SK-N-SH (cell line): ENCODE results near the gene TUFM.

ENCODE experiments used
- ELF1 ChIP-seq: IDR thresholded peaks from 2 replicates; pipeline ENCODE4 v1.4.0; 2012
- EP300 ChIP-seq, 2 experiments: IDR thresholded peaks; 2 replicates each; pipeline versions ENCODE4 v1.4.0 to v1.6.1; 2012; ENCODE audit warnings: borderline replicate concordance in 1 of 2, low read depth in 1 of 2, low read length in 1 of 2
- MXI1 ChIP-seq: IDR thresholded peaks from 2 replicates; pipeline ENCODE4 v1.6.1; 2012; ENCODE audit warnings: mild to moderate bottlenecking, low read depth, low read length, improper control_type of control experiment
- NRF1 ChIP-seq: IDR thresholded peaks from 2 replicates; pipeline ENCODE4 v1.6.1; 2012; ENCODE audit warnings: low read depth, mild to moderate bottlenecking, low read length
- POLR2AphosphoS5 ChIP-seq: IDR thresholded peaks from 2 replicates; pipeline ENCODE4 v1.6.1; 2012; ENCODE audit warnings: low read depth, low read length
- REST ChIP-seq: IDR thresholded peaks from 2 replicates; pipeline ENCODE4 v1.6.1; 2012; ENCODE audit warnings: mild to moderate bottlenecking, low read depth, low read length, moderate library complexity
- RXRA ChIP-seq: IDR thresholded peaks from 2 replicates; pipeline ENCODE4 v1.4.0; 2012; ENCODE audit warnings: low read depth, mild to moderate bottlenecking, borderline replicate concordance
- TAF1 ChIP-seq: IDR thresholded peaks from 2 replicates; pipeline ENCODE4 v1.6.1; 2012; ENCODE audit warnings: low read depth, mild to moderate bottlenecking, low read length, moderate library complexity, borderline replicate concordance
- TCF12 ChIP-seq: IDR thresholded peaks from 2 replicates; pipeline ENCODE4 v1.4.0; 2012
- TEAD4 ChIP-seq: IDR thresholded peaks from 2 replicates; pipeline ENCODE4 v1.4.0; 2012; ENCODE audit warnings: mild to moderate bottlenecking, borderline replicate concordance; ENCODE audit not compliant: insufficient read depth
- TF ChIP-seq, protein P1 (sequence below): fragments of 200-600 bp; sonication (generic); IDR thresholded peaks from 2 replicates; pipeline ENCODE4 v1.6.1; 2017; ENCODE audit warnings: antibody characterized with exemption, mild to moderate bottlenecking, moderate library complexity
- TF ChIP-seq, protein P2 (sequence below): fragments of 150-350 bp; IDR thresholded peaks from 2 replicates; pipeline ENCODE4 v1.6.1; 2017; ENCODE audit warnings: antibody characterized with exemption, low read length, low read depth, borderline replicate concordance

DNA sequence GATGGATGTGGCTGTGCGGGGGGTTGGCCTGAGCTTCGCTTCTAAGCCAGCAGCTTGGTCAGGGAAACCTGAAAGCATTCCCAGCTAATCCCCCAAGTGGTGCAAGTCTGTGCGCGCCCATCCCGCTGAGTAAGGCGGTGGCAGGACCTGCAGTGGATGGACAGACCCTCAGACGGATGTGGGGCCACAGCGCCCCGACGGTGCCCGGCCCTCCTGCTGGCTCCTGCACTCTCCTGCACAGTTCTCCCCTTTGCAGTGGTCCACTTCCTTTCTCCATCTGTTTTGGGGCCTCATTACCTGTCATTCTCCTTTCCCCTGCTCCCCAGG lies 34.4 kb upstream of the TUFM start:
- TF ChIP-seq, protein P1, sequence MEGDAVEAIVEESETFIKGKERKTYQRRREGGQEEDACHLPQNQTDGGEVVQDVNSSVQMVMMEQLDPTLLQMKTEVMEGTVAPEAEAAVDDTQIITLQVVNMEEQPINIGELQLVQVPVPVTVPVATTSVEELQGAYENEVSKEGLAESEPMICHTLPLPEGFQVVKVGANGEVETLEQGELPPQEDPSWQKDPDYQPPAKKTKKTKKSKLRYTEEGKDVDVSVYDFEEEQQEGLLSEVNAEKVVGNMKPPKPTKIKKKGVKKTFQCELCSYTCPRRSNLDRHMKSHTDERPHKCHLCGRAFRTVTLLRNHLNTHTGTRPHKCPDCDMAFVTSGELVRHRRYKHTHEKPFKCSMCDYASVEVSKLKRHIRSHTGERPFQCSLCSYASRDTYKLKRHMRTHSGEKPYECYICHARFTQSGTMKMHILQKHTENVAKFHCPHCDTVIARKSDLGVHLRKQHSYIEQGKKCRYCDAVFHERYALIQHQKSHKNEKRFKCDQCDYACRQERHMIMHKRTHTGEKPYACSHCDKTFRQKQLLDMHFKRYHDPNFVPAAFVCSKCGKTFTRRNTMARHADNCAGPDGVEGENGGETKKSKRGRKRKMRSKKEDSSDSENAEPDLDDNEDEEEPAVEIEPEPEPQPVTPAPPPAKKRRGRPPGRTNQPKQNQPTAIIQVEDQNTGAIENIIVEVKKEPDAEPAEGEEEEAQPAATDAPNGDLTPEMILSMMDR, result no peak
- no peak for TF ChIP-seq TAF1
- TF ChIP-seq TCF12, result no peak
- TF ChIP-seq, protein P2, sequence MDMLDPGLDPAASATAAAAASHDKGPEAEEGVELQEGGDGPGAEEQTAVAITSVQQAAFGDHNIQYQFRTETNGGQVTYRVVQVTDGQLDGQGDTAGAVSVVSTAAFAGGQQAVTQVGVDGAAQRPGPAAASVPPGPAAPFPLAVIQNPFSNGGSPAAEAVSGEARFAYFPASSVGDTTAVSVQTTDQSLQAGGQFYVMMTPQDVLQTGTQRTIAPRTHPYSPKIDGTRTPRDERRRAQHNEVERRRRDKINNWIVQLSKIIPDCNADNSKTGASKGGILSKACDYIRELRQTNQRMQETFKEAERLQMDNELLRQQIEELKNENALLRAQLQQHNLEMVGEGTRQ, result no peak
- no peak for TF ChIP-seq POLR2AphosphoS5
- TF ChIP-seq NRF1, result no peak
- no peak for TF ChIP-seq EP300 (IDR thresholded peaks at IDR 0.05; ENCODE audit: borderline replicate concordance in 1 of 2, low read depth in 1 of 2, low read length in 1 of 2)
- TF ChIP-seq RXRA, result no peak
- TF ChIP-seq TEAD4, result no peak
- TF ChIP-seq ELF1, result no peak
- no peak for TF ChIP-seq REST
- TF ChIP-seq MXI1, result no peak
